ENCODE results near the gene CACNB2. TPM values are rescaled to one million over a fixed set of nuclear protein-coding genes. Genes with fewer than 3 reads are reported as not detected.

CACNB2 gene
- total and polyA plus RNA-seq, 2 of the 13 experiments (the other 11 are each of a cell fraction or from before 2014, with no cell fraction given): not detected

DNA sequence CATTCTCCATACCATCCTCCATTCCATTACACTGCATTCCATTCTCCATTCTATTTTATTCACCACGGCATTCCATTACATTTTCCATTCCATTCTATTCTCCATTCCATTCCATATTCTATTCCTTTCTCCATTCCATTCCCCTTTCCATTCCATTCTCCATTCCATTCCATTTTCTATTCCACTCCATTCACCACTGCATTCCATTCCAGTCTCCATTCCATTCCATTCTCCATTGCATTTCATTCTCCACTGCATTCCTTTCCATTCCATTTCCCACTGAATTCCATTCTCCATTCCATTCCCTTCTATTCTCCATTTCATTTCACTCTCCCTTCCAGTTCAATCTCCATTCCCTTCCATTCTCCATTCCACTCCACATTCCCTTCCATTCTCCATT lies 431.6 kb downstream of the CACNB2 start:
- intact Hi-C loops (cut with micrococcal nuclease; ENCODE audit: unreplicated experiment): no loop called here
- ChIA-PET CTCF (ENCODE audit: low intra/inter-chr PET ratio, low total read pairs) (no interaction called here), POLR2A (no interaction called here)
- no peak overlapping the region for H3K4me3 ChIP-seq (replicated peaks in 1 of 3; ENCODE audit: insufficient read depth in 1 of 3, low read depth in 2 of 3, low read length in 3 of 3)
- H3K27ac ChIP-seq (ENCODE audit: extremely low read length, insufficient read depth, low read length): no peak overlapping the region
- H3K36me3 ChIP-seq (replicated peaks in 1 of 2; ENCODE audit: control insufficient read depth in 1 of 2, insufficient read depth in 2 of 2, low read length in 2 of 2): peaks cover 0 to 2% of the 10 kb centered on the region in 2 experiments; a peak in 2 of 5 replicates
- no peaks in the 10 kb centered on the region for H4K20me1 ChIP-seq (ENCODE audit: insufficient read depth, low read length)
- BruUV-seq (replicated peaks): no TSS peak
- no peak overlapping the region for H3K4me2 ChIP-seq (ENCODE audit: low read depth, low read length)
- no peak overlapping the region for H3K9ac ChIP-seq (ENCODE audit: insufficient read depth, low read depth, low read length)
- H3K79me2 ChIP-seq (ENCODE audit: insufficient read depth, low read length): no peaks in the 10 kb centered on the region
- in situ Hi-C loops (cut with HindIII; ENCODE audit: extremely low pct_ligation_motif_present, low pct_unique_long_range_greater_than_20kb): no loop called here
- no peak for TF ChIP-seq ZMYM2 (CRISPR knock-in tag; IDR thresholded peaks at IDR 0.05)
- TF ChIP-seq, protein P1, sequence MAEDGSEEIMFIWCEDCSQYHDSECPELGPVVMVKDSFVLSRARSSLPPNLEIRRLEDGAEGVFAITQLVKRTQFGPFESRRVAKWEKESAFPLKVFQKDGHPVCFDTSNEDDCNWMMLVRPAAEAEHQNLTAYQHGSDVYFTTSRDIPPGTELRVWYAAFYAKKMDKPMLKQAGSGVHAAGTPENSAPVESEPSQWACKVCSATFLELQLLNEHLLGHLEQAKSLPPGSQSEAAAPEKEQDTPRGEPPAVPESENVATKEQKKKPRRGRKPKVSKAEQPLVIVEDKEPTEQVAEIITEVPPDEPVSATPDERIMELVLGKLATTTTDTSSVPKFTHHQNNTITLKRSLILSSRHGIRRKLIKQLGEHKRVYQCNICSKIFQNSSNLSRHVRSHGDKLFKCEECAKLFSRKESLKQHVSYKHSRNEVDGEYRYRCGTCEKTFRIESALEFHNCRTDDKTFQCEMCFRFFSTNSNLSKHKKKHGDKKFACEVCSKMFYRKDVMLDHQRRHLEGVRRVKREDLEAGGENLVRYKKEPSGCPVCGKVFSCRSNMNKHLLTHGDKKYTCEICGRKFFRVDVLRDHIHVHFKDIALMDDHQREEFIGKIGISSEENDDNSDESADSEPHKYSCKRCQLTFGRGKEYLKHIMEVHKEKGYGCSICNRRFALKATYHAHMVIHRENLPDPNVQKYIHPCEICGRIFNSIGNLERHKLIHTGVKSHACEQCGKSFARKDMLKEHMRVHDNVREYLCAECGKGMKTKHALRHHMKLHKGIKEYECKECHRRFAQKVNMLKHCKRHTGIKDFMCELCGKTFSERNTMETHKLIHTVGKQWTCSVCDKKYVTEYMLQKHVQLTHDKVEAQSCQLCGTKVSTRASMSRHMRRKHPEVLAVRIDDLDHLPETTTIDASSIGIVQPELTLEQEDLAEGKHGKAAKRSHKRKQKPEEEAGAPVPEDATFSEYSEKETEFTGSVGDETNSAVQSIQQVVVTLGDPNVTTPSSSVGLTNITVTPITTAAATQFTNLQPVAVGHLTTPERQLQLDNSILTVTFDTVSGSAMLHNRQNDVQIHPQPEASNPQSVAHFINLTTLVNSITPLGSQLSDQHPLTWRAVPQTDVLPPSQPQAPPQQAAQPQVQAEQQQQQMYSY (CRISPR knock-in tag; IDR thresholded peaks at IDR 0.05): peak; percentile 67; the same call in 1 of the 2 replicates
- no peak for ATAC-seq
- 91% methylated on average over 1 of the region's 1 CpG for WGBS (ENCODE audit: low lambda C conversion rate)
- no peaks in the 10 kb centered on the region for H3K27me3 ChIP-seq (ENCODE audit: control insufficient read depth in 1 of 2, insufficient read depth in 2 of 2, low read length in 2 of 2)
- DNase-seq (ENCODE audit: low spot score): no peak
- no peaks in the 10 kb centered on the region for H3K4me1 ChIP-seq (ENCODE audit: insufficient read depth, low read length)
- peaks cover 69% of the 10 kb centered on the region for H3K9me3 ChIP-seq (ENCODE audit: low read length)
- no peak overlapping the region for H2AFZ ChIP-seq (ENCODE audit: low read length)
- no peak for FAIRE-seq

DNA sequence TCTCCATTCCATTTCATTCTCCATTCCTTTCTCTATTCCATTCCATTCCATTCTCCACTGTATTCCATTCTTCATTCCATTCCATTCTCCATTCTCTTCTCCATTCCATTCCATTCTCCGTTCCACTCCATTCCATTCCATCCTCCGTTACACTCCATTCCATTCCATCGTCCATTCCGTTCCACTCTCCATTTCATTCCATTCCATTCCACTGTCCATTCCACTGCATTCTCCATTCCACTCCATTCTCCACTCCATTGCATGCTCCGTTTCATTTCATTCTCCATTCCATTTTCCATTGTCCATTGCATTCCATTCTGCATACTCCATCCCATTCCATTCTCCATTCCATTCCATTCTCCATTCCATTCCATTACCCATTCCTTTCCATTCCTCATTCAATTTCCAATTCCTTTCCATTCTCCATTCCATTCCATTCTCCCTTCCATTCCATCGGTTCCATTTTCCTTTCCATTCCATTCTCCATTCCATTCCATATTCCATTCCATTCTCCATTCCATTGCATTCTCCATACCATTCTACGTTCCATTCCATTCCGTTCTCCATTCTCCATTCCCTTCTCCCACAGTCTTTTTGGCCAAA lies 432.8 kb downstream of the CACNB2 start:
- intact Hi-C loops (cut with micrococcal nuclease; ENCODE audit: unreplicated experiment) (no loop called here), in situ Hi-C loops (cut with HindIII; ENCODE audit: extremely low pct_ligation_motif_present, low pct_unique_long_range_greater_than_20kb) (no loop called here)
- ChIA-PET CTCF (ENCODE audit: low intra/inter-chr PET ratio, low total read pairs) (no interaction called here), POLR2A (no interaction called here)
- no peaks in the 10 kb centered on the region for H4K20me1 ChIP-seq (ENCODE audit: insufficient read depth, low read length)
- no peaks in the 10 kb centered on the region for H3K79me2 ChIP-seq (ENCODE audit: insufficient read depth, low read length)
- H3K9me3 ChIP-seq (ENCODE audit: low read length): peaks cover 56% of the 10 kb centered on the region
- H2AFZ ChIP-seq (ENCODE audit: low read length): no peak overlapping the region
- no peaks in the 10 kb centered on the region for H3K27me3 ChIP-seq (ENCODE audit: control insufficient read depth in 1 of 2, insufficient read depth in 2 of 2, low read length in 2 of 2)
- H3K4me3 ChIP-seq (replicated peaks in 1 of 3; ENCODE audit: insufficient read depth in 1 of 3, low read depth in 2 of 3, low read length in 3 of 3): no peak overlapping the region
- H3K27ac ChIP-seq (ENCODE audit: extremely low read length, insufficient read depth, low read length): no peak overlapping the region
- no TSS peak for BruUV-seq (replicated peaks)
- no peaks in the 10 kb centered on the region for H3K4me1 ChIP-seq (ENCODE audit: insufficient read depth, low read length)
- no peak overlapping the region for H3K4me2 ChIP-seq (ENCODE audit: low read depth, low read length)
- DNase-seq (ENCODE audit: low spot score): no peak
- no peak overlapping the region for H3K9ac ChIP-seq (ENCODE audit: insufficient read depth, low read depth, low read length)
- ATAC-seq: no peak
- peaks cover 0 to 3% of the 10 kb centered on the region in 2 experiments; a peak in 2 of 5 replicates for H3K36me3 ChIP-seq (replicated peaks in 1 of 2; ENCODE audit: control insufficient read depth in 1 of 2, insufficient read depth in 2 of 2, low read length in 2 of 2)
- WGBS (ENCODE audit: low lambda C conversion rate): 86% methylated on average over 8 of the region's 8 CpGs
- FAIRE-seq: no peak
- TF ChIP-seq ZBTB33 (CRISPR knock-in tag; IDR thresholded peaks at IDR 0.05) (no peak), ZNF569 (CRISPR knock-in tag; IDR thresholded peaks at IDR 0.05; ENCODE audit: borderline replicate concordance) (no peak), NCOA2 (CRISPR knock-in tag; IDR thresholded peaks at IDR 0.05) (no peak), NCOR1 (IDR thresholded peaks at IDR 0.05; ENCODE audit: borderline replicate concordance, low read length) (no peak), NBN (conservative IDR thresholded peaks at IDR 0.05) (peak; percentile 72; the same call in 1 of the 2 replicates)
- TF ChIP-seq, protein P1 (CRISPR knock-in tag; IDR thresholded peaks at IDR 0.05): peak; percentile 74
